GM12891 (cell line): ENCODE results near the gene RERE.

Source experiments
- POLR2AphosphoS5 ChIP-seq: IDR thresholded peaks from 2 replicates; pipeline ENCODE4 v1.6.1; 2011; ENCODE audit warnings: low read depth, low read length, control low read depth
- SPI1 ChIP-seq: IDR thresholded peaks from 2 replicates; pipeline ENCODE4 v1.6.1; 2011; ENCODE audit warnings: low read depth, low read length, control low read depth
- TAF1 ChIP-seq: IDR thresholded peaks from 2 replicates; pipeline ENCODE4 v1.6.1; 2011; ENCODE audit warnings: low read depth, low read length, control low read depth

DNA sequence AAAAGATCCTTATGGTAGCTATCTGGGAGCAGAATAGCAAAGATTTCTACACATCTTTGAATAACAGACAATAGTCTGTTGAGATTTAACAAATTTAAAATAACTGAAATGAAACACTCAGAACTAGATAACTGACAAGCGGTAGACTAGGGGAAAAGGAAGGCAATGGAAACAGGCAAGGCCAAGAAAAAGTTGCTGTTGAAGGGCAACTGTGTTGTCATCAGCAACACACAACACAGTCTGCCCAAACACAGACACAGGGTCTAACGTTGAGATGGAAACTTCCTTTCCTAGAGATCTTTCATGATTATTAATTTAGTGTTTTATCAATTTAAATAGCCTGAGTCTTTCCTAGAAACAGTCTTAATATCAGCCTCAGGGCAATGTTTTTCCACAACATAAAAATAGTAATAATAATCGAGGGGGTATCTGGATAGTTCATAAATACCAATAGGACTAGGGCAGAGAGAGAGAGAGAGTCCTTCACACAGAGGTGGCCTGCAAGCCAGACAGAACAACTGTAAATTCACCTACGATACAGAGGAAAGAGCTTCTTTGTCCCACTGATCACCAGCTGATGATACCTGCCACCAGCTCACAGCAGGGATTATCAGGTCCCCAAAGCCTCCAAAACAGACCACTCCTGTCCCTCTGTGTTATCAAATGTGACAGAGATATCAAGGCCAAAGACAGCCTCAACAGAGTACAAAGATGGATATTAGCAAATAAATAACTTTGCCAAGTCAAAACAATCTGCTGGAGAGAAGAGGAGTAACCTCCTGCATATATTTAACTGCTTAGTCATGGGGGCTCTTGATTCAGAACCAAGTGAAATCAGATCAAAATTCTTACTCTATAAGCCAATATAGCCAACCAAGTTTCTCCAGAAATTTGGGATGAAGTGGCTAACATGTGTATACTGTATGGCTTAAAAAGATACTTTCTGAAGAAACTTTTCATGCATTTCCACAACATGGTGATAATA, 254.3 kb downstream of the RERE start:
- TF ChIP-seq POLR2AphosphoS5 (no peak), SPI1 (no peak), TAF1 (no peak)
